A549 (cell line): ENCODE results near the gene KIF13A. TPM values are rescaled to one million over a fixed set of nuclear protein-coding genes. Genes with fewer than 3 reads are reported as not detected.
"Not testable (repeated sequence)": the region's sequence is repeated elsewhere in the genome, so short reads cannot be mapped to it uniquely, and the experiment has no call there.

Experiments used
- ATAC-seq, 2 experiments: fragments of 200-7000 bp in 1 of 2; fragments of >200 bp in 1 of 2; cut with Nextera tagmentation in 1 of 2; cut with Tn5 transposase in 1 of 2; 3 replicates each; pipeline versions ENCODE4 v1.8.0 to v1.9.1; 2018 to 2020; ENCODE audit warnings: mild to moderate bottlenecking in 1 of 2, moderate library complexity in 1 of 2
- CTCF ChIA-PET: fragments of 300-600 bp; sonication (Branson Sonifier 250); formaldehyde crosslinking; extraction: SDS; loops from one replicate; lab custom pipeline; 2021; ENCODE audit warnings: antibody characterized with exemption, inconsistent platforms; lab: Yijun Ruan, JAX
- POLR2A ChIA-PET: fragments of 350-600 bp; formaldehyde crosslinking; extraction: SDS; loops from one replicate; lab custom pipeline; 2021; ENCODE audit warnings: antibody characterized with exemption, inconsistent platforms; lab: Yijun Ruan, JAX
- DNase-seq, 2 experiments: peaks; one replicate each; pipeline versions ENCODE4 v3.0.0 to v3.0.0-alpha.2; 2011 to 2016; ENCODE audit warnings: low read depth in 1 of 2, low spot score in 1 of 2
- FAIRE-seq: peaks from 2 replicates; lab custom pipeline; 2011; peaks lifted over from hg19 to GRCh38; lab: Jason Lieb, UNC
- H3K27ac ChIP-seq, 2 experiments: fragments of >200 bp; sonication (Bioruptor Twin); formaldehyde crosslinking; 3 replicates each; pipeline ENCODE4 v1.5.1; 2016 to 2017
- H3K4me1 ChIP-seq: fragments of >200 bp; sonication (Bioruptor Twin); formaldehyde crosslinking; 3 replicates; pipeline ENCODE4 v1.6.1; 2016
- H3K4me2 ChIP-seq: fragments of >200 bp; sonication (Bioruptor Twin); formaldehyde crosslinking; 3 replicates; pipeline ENCODE4 v1.6.1; 2016
- H3K4me3 ChIP-seq: fragments of >200 bp; sonication (Bioruptor Twin); formaldehyde crosslinking; 3 replicates; pipeline ENCODE4 v1.5.1; 2016
- H3K9me3 ChIP-seq: fragments of >200 bp; sonication (Bioruptor Twin); formaldehyde crosslinking; 3 replicates; pipeline ENCODE4 v1.6.1; 2016
- BHLHE40 ChIP-seq: IDR thresholded peaks from 2 replicates; pipeline ENCODE4 v1.6.1; 2012; ENCODE audit warnings: low read depth, low read length, inconsistent platforms
- CBX2 ChIP-seq: fragments of 200-600 bp; sonication (generic); IDR thresholded peaks from 2 replicates; pipeline ENCODE4 v1.6.1; 2016; ENCODE audit warnings: low read depth, mild to moderate bottlenecking, borderline replicate concordance
- CEBPB ChIP-seq, 2 experiments: fragments of >200 bp in 1 of 2; sonication (Bioruptor Twin) in 1 of 2; formaldehyde crosslinking in 1 of 2; IDR thresholded peaks; 2 replicates each; pipeline ENCODE4 v1.6.1; 2012 to 2016
- CTCF ChIP-seq: fragments of >200 bp; sonication (Bioruptor Twin); formaldehyde crosslinking; IDR thresholded peaks from 3 replicates; pipeline ENCODE4 v1.5.1; 2016
- E2F6 ChIP-seq: IDR thresholded peaks from 2 replicates; pipeline ENCODE4 v1.6.1; 2012; ENCODE audit warnings: low read depth, borderline replicate concordance
- EHMT2 ChIP-seq: fragments of 200-600 bp; sonication (generic); IDR thresholded peaks from 2 replicates; pipeline ENCODE4 v1.6.1; 2016; ENCODE audit warnings: antibody characterized with exemption, low read depth, mild to moderate bottlenecking, moderate library complexity
- FOSB ChIP-seq: fragments of 250-450 bp; sonication (Bioruptor Pico); IDR thresholded peaks from 2 replicates; pipeline ENCODE4 v1.5.0; 2020; ENCODE audit warnings: mild to moderate bottlenecking, moderate library complexity
- FOXS1 ChIP-seq: fragments of 250-450 bp; sonication (Bioruptor Pico); IDR thresholded peaks from 2 replicates; pipeline ENCODE4 v1.5.0; 2020; ENCODE audit warnings: mild to moderate bottlenecking, moderate library complexity
- HEYL ChIP-seq: fragments of 250-450 bp; sonication (Bioruptor Pico); IDR thresholded peaks from 2 replicates; pipeline ENCODE4 v1.8.0; 2021; ENCODE audit warnings: mild to moderate bottlenecking, moderate library complexity
- HOXA7 ChIP-seq: fragments of 250-450 bp; sonication (Bioruptor Pico); IDR thresholded peaks from 2 replicates; pipeline ENCODE4 v1.5.0; 2020; ENCODE audit warnings: mild to moderate bottlenecking, moderate library complexity
- HOXB5 ChIP-seq: fragments of 250-450 bp; sonication (Bioruptor Pico); IDR thresholded peaks from 2 replicates; pipeline ENCODE4 v1.5.0; 2020; ENCODE audit warnings: mild to moderate bottlenecking, moderate library complexity
- JUN ChIP-seq, 2 experiments: fragments of >200 bp; sonication (Bioruptor Twin); formaldehyde crosslinking; IDR thresholded peaks; 2 replicates in 1 of 2; 3 replicates in 1 of 2; pipeline ENCODE4 v1.6.1; 2016 to 2017
- JUNB ChIP-seq: fragments of >200 bp; sonication (Bioruptor Twin); formaldehyde crosslinking; IDR thresholded peaks from 2 replicates; pipeline ENCODE4 v1.6.1; 2016
- KDM1A ChIP-seq: fragments of 200-600 bp; sonication (generic); IDR thresholded peaks from 2 replicates; pipeline ENCODE4 v1.6.1; 2016; ENCODE audit warnings: low read depth, mild to moderate bottlenecking
- MAX ChIP-seq: IDR thresholded peaks from 2 replicates; pipeline ENCODE4 v1.6.1; 2012
- MAZ ChIP-seq: fragments of 150-350 bp; IDR thresholded peaks from 2 replicates; pipeline ENCODE4 v1.6.1; 2014; ENCODE audit warnings: antibody characterized with exemption, low read depth, low read length, borderline replicate concordance
- MYC ChIP-seq: IDR thresholded peaks from 2 replicates; pipeline ENCODE4 v1.6.1; 2012; ENCODE audit warnings: mild to moderate bottlenecking, inconsistent platforms, low read length, improper control_type of control experiment, borderline replicate concordance
- NR3C1 ChIP-seq: fragments of >200 bp; sonication (Bioruptor Twin); formaldehyde crosslinking; IDR thresholded peaks from 3 replicates; pipeline ENCODE4 v1.6.1; 2017
- PHF8 ChIP-seq: fragments of 200-600 bp; sonication (generic); IDR thresholded peaks from 2 replicates; pipeline ENCODE4 v1.6.1; 2016; ENCODE audit warnings: low read depth, mild to moderate bottlenecking, antibody characterized with exemption, moderate library complexity, borderline replicate concordance
- POLR2A ChIP-seq: IDR thresholded peaks from 2 replicates; pipeline ENCODE4 v1.6.1; 2012; ENCODE audit warnings: mild to moderate bottlenecking, low read length
- RAD21 ChIP-seq, 2 experiments: fragments of >200 bp in 1 of 2; sonication (Bioruptor Twin) in 1 of 2; formaldehyde crosslinking in 1 of 2; IDR thresholded peaks in 1 of 2; conservative IDR thresholded peaks in 1 of 2; 2 replicates in 1 of 2; 3 replicates in 1 of 2; pipeline ENCODE4 v1.6.1; 2012 to 2018; ENCODE audit warnings: inconsistent platforms in 1 of 2
- RFX5 ChIP-seq: fragments of 450-650 bp; IDR thresholded peaks from 2 replicates; pipeline ENCODE4 v1.7.1; 2014; ENCODE audit warnings: antibody characterized with exemption, mild to moderate bottlenecking, moderate library complexity
- SMC3 ChIP-seq: fragments of >200 bp; sonication (Bioruptor Twin); formaldehyde crosslinking; IDR thresholded peaks from 3 replicates; pipeline ENCODE4 v1.6.1; 2018; ENCODE audit warnings: inconsistent platforms
- SREBF2 ChIP-seq: fragments of 450-650 bp; IDR thresholded peaks from 2 replicates; pipeline ENCODE4 v1.6.1; 2014; ENCODE audit warnings: mild to moderate bottlenecking, moderate library complexity
- TFCP2L1 ChIP-seq: fragments of 250-450 bp; sonication (Bioruptor Pico); IDR thresholded peaks from 2 replicates; pipeline ENCODE4 v1.5.0; 2021; ENCODE audit warnings: mild to moderate bottlenecking
- TP53 ChIP-seq: fragments of 250-450 bp; sonication (Bioruptor Pico); IDR thresholded peaks from 2 replicates; pipeline ENCODE4 v1.5.0; 2021; ENCODE audit warnings: mild to moderate bottlenecking, moderate library complexity
- ZC3H11A ChIP-seq: fragments of 450-650 bp; IDR thresholded peaks from 2 replicates; pipeline ENCODE4 v1.6.1; 2014; ENCODE audit warnings: antibody characterized with exemption, mild to moderate bottlenecking
- ZNF302 ChIP-seq: fragments of 250-450 bp; sonication (Bioruptor Pico); IDR thresholded peaks from 2 replicates; pipeline ENCODE4 v1.9.0; 2021; ENCODE audit warnings: inconsistent platforms, mild to moderate bottlenecking, moderate library complexity
- WGBS: methylation state at CpG from one replicate; pipeline ENCODE4 v1.1.6; 2017; ENCODE audit errors: missing lambda C conversion rate; 5-methylcytosine and 5-hydroxymethylcytosine counted together
- polyA plus RNA-seq, 4 experiments: library from polyadenylated mRNA; depleted of rRNA in 3 of 4; stranded (reverse); fragments of >200 nt; fragmentation: RNase III in 1 of 4; extraction: RNeasy Plus Mini Kit Qiagen cat#74134 plus additional on column Dnase treatment in 1 of 4; gene quantifications; 2 replicates in 3 of 4; 3 replicates in 1 of 4; pipeline ENCODE4 v1.2.3, GENCODE V29; 2011 to 2017

The KIF13A gene
- polyA plus RNA-seq, 2 of the 4 experiments (the other 2 are of a cell fraction), result 30.2 to 39.4 TPM

GRCh38 chr6:17950095-17950494 lies 37.3 kb downstream of the KIF13A start:
- DNase-seq (no peak), ATAC-seq (no peak), FAIRE-seq (no peak)
- no peaks in the 10 kb centered on the region for H3K9me3 ChIP-seq
- CTCF ChIA-PET, result no interaction called here
- H3K4me3 ChIP-seq, result no peak overlapping the region
- TF ChIP-seq JUN (IDR thresholded peaks at IDR 0.05) (no peak), HEYL (CRISPR knock-in tag) (no peak), ZC3H11A (no peak), MAZ (no peak), NR3C1 (no peak), SMC3 (no peak), RFX5 (no peak)
- peaks cover 24% of the 10 kb centered on the region for H3K4me1 ChIP-seq
- H3K4me2 ChIP-seq, result peak overlapping the region; percentile 33; the same call in 2 of the 3 replicates
- no peak overlapping the region for H3K27ac ChIP-seq
- POLR2A ChIA-PET, result no interaction called here

- WGBS, result 95% methylated on average over 2 of the region's 2 CpGs
- no peak for TF ChIP-seq ZC3H11A
- TF ChIP-seq E2F6, result no peak
- TF ChIP-seq TP53 (CRISPR knock-in tag), result no peak
- TF ChIP-seq, all 56 proteins: peak for 0
- ChIA-PET POLR2A (no interaction called here), CTCF (interaction anchor here (0.9 kb wide), 1 partner anchor 25 kb away, joined by 4 read pairs; no protein-coding TSS in a partner anchor)
- Histone ChIP-seq H3K4me2 (no peak overlapping the region), H3K27ac (no peak overlapping the region), H3K9me3 (no peaks in the 10 kb centered on the region), H3K4me3 (no peak overlapping the region), H3K4me1 (peaks cover 33% of the 10 kb centered on the region)
- DNase-seq (no peak), FAIRE-seq (no peak), ATAC-seq (no peak)
These were observed 38.3 kb downstream of the KIF13A start for GRCh38 chr6:17949168-17949567.

GRCh38 chr6:17948725-17949124 lies 38.7 kb downstream of the KIF13A start:
- TF ChIP-seq KDM1A (no peak), CBX2 (no peak), TFCP2L1 (CRISPR knock-in tag) (no peak), HOXA7 (no peak), PHF8 (no peak), MAX (no peak), SREBF2 (no peak)
- TF ChIP-seq, all 56 proteins: peak for 0
- CTCF ChIA-PET, result interaction anchor here (0.9 kb wide), 1 partner anchor 25 kb away, joined by 4 read pairs; no protein-coding TSS in a partner anchor
- Histone ChIP-seq H3K9me3 (no peaks in the 10 kb centered on the region), H3K27ac (no peak overlapping the region), H3K4me3 (no peak overlapping the region), H3K4me2 (no peak overlapping the region), H3K4me1 (peaks cover 35% of the 10 kb centered on the region)
- no peak for ATAC-seq
- no peak for FAIRE-seq
- 83% methylated on average over 7 of the region's 7 CpGs for WGBS
- DNase-seq, result no peak
- POLR2A ChIA-PET, result no interaction called here

GRCh38 chr6:17947574-17947973 lies 39.9 kb downstream of the KIF13A start:
- TF ChIP-seq CEBPB (IDR thresholded peaks at IDR 0.05), result 0 out of 4 replicates have a peak, but pooled peaks of 1 of the 2 experiments have one; percentile 17
- FAIRE-seq, H3K4me3 ChIP-seq, POLR2A ChIA-PET, H3K27ac ChIP-seq, H3K4me2 ChIP-seq, CTCF ChIA-PET, ATAC-seq, H3K9me3 ChIP-seq, DNase-seq: not testable (repeated sequence)
- 89% methylated on average over 7 of the region's 7 CpGs for WGBS
- peaks cover 35% of the 10 kb centered on the region for H3K4me1 ChIP-seq

- FAIRE-seq (no peak), ATAC-seq (no peak), DNase-seq (no peak)
- POLR2A ChIA-PET, result no interaction called here
- WGBS, result 92% methylated on average over 2 of the region's 2 CpGs
- no peaks in the 10 kb centered on the region for H3K9me3 ChIP-seq
- peaks cover 34% of the 10 kb centered on the region for H3K4me1 ChIP-seq
- H3K4me3 ChIP-seq, result no peak overlapping the region
- no peak overlapping the region for H3K4me2 ChIP-seq
- H3K27ac ChIP-seq, result no peak overlapping the region
- CTCF ChIA-PET, result interaction anchor here (1.3 kb wide), 1 partner anchor 9 kb away, joined by 3 read pairs; no protein-coding TSS in a partner anchor
- TF ChIP-seq MYC, result no peak
- TF ChIP-seq MAX, result no peak
- no peak for TF ChIP-seq FOSB (CRISPR knock-in tag)
- TF ChIP-seq POLR2A, result no peak
- TF ChIP-seq BHLHE40, result no peak
- no peak for TF ChIP-seq TP53 (CRISPR knock-in tag)
- no peak for TF ChIP-seq ZNF302 (CRISPR knock-in tag)
- no peak for TF ChIP-seq CTCF
- TF ChIP-seq RAD21 (conservative IDR thresholded peaks at IDR 0.05 in 1 of 2, IDR thresholded peaks at IDR 0.05 in 1 of 2), result no peak
- TF ChIP-seq FOXS1 (CRISPR knock-in tag), result no peak
- no peak for TF ChIP-seq EHMT2
- TF ChIP-seq HOXA7, result no peak
- no peak for TF ChIP-seq JUNB
- TF ChIP-seq HOXB5 (CRISPR knock-in tag), result no peak
These were observed 41.9 kb downstream of the KIF13A start for GRCh38 chr6:17945575-17945974.
